B cell (primary cell): ENCODE measurements around the gene MYH10.

Source experiments
- EZH2 ChIP-seq: IDR thresholded peaks from 2 replicates; pipeline ENCODE4 v1.6.1; 2012; ENCODE audit warnings: borderline replicate concordance, low read depth, mild to moderate bottlenecking, moderate library complexity, low read length; ENCODE audit not compliant: insufficient read depth, poor library complexity, severe bottlenecking
- TF ChIP-seq, protein P1 (sequence below): fragments of 200-600 bp; IDR thresholded peaks from one replicate; pipeline ENCODE4 v1.8.0; 2022; ENCODE audit warnings: antibody characterized with exemption, mild to moderate bottlenecking

DNA sequence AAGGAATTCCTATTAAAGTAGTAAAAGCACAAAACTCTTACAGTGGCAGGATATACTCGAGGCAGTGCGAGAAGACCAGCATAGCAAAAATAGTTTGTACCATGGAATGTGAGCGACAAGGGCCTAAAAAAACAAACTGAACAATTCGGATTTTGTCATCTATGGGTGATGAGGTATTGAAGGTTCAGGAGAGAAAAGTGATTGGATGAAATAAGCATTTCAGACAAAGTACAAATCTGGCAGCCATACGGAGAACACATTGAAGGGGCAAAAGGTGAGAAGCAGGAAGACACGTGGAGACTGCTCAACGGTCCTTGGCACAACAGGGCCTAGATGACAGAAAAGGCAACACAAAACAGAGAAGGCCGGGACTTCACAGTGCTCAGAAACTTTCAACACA, 22.5 kb downstream of the MYH10 start:
- TF ChIP-seq EZH2: no peak
- TF ChIP-seq, protein P1, sequence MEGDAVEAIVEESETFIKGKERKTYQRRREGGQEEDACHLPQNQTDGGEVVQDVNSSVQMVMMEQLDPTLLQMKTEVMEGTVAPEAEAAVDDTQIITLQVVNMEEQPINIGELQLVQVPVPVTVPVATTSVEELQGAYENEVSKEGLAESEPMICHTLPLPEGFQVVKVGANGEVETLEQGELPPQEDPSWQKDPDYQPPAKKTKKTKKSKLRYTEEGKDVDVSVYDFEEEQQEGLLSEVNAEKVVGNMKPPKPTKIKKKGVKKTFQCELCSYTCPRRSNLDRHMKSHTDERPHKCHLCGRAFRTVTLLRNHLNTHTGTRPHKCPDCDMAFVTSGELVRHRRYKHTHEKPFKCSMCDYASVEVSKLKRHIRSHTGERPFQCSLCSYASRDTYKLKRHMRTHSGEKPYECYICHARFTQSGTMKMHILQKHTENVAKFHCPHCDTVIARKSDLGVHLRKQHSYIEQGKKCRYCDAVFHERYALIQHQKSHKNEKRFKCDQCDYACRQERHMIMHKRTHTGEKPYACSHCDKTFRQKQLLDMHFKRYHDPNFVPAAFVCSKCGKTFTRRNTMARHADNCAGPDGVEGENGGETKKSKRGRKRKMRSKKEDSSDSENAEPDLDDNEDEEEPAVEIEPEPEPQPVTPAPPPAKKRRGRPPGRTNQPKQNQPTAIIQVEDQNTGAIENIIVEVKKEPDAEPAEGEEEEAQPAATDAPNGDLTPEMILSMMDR: no peak
